Type B pancreatic cell (in vitro differentiated cells): ENCODE data around the gene GLIS1. TPM values are rescaled to one million over a fixed set of nuclear protein-coding genes. Genes with fewer than 3 reads are reported as not detected.

Source experiments
- DNase-seq: peaks from one replicate; pipeline ENCODE4 v3.0.0; 2021; ENCODE audit warnings: mixed read lengths; ENCODE audit not compliant: unreplicated experiment; ENCODE audit errors: extremely low spot score
- H3K27ac Mint-ChIP-seq: 2 replicates; pipeline ENCODE4 v1.8.0; 2021; ENCODE audit warnings: mild to moderate bottlenecking, mixed read lengths
- H3K27me3 Mint-ChIP-seq: 2 replicates; pipeline ENCODE4 v1.8.0; 2021; ENCODE audit warnings: mixed read lengths
- H3K36me3 Mint-ChIP-seq: 2 replicates; pipeline ENCODE4 v1.8.0; 2021; ENCODE audit warnings: mixed read lengths
- H3K4me1 Mint-ChIP-seq: one replicate; pipeline ENCODE4 v1.8.0; 2021; ENCODE audit warnings: mixed read lengths; ENCODE audit not compliant: unreplicated experiment
- H3K4me3 Mint-ChIP-seq: 2 replicates; pipeline ENCODE4 v1.8.0; 2021; ENCODE audit warnings: mild to moderate bottlenecking, mixed read lengths
- H3K9me3 Mint-ChIP-seq: 2 replicates; pipeline ENCODE4 v1.8.0; 2021; ENCODE audit warnings: mixed read lengths
- CTCF ChIP-seq: fragments of 200-600 bp; sonication (generic); conservative IDR thresholded peaks from 2 replicates; pipeline ENCODE4 v1.5.0; 2021; ENCODE audit warnings: antibody characterized with exemption, mild to moderate bottlenecking
- total RNA-seq: library from RNA; stranded (reverse); gene quantifications from 2 replicates; pipeline ENCODE4 v1.2.1, GENCODE V29; 2021; ENCODE audit warnings: low replicate concordance

Gene GLIS1
- total RNA-seq, 1 donor from 2014 or later = 2.1 TPM

- DNase-seq = peak; percentile 22
- no peaks in the 10 kb centered on the region for H3K9me3 Mint-ChIP-seq
- no peak overlapping the region for H3K4me3 Mint-ChIP-seq
- H3K36me3 Mint-ChIP-seq = no peaks in the 10 kb centered on the region
- H3K27me3 Mint-ChIP-seq = peaks cover 15% of the 10 kb centered on the region
- H3K4me1 Mint-ChIP-seq = peaks cover 7% of the 10 kb centered on the region
- TF ChIP-seq CTCF = no peak
- H3K27ac Mint-ChIP-seq = no peak overlapping the region
These were observed 107.2 kb downstream of the GLIS1 start for GRCh38 chr1:53631622-53632310.

DNA sequence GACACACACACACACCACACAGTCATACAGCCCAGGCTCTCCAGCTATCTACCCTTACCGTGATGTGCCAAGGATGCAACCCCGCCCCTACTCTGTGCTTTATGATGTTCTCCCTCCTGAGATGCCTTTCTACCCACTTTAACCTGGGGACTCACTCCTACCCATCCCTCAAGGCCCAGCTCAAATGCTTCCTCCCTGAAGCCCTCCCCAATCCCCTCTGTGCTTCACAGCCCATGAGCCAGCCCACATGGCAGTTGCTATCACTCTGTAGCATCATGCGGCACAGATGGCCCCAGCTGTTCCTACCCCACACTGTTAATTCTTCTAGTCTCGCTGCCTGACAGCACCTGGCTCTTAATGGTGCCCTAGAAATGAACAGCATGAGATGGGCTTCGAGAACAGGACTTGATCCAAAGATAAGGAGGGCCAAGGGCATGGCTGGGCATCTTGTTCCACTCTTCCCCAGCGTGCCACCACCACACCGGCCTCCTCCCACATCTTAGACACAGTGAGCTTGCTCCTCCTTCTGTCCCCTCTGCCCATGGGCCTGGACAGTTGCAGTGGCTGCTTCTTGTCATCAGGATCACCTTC is 109.8 kb downstream of the GLIS1 start:
- TF ChIP-seq CTCF = no peak
- Mint-ChIP-seq H3K27ac (no peak overlapping the region), H3K9me3 (no peaks in the 10 kb centered on the region), H3K36me3 (no peaks in the 10 kb centered on the region), H3K4me3 (no peak overlapping the region), H3K4me1 (peaks cover 14% of the 10 kb centered on the region), H3K27me3 (peaks cover 13% of the 10 kb centered on the region)
- DNase-seq = peak; percentile 45

DNA sequence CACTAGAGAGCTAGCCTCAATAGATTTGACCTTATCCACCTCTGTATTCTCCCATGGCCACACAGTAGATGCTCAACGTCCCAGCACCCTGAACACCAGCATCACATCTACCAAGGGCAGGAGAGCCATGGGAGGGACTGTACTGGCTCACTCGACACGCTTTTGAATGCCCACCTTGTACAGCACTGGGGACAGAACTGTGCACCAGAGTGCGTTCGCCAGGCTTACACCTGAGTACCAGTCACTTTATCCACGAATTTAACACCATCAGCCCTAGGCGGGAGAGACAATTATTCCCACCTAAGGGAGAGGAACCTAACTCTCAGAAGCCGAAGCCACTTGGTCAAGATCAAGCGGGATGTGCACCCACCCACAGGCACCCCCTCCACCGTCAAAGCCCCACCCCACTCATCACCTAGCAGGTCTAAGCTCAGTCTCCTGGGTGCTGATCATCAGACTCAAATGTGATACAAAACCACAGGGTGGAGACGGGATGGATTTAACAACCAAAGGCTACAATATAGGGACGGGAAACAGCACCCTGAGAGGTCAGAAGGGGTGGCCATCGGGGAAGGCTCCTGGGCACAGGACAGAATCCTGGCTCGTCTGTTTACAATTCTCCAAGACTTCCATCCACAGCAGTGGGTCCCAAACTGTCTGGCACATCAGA is 110.5 kb downstream of the GLIS1 start:
- DNase-seq = peak; percentile 60
- peaks cover 14% of the 10 kb centered on the region for H3K4me1 Mint-ChIP-seq
- no peak for TF ChIP-seq CTCF
- no peaks in the 10 kb centered on the region for H3K9me3 Mint-ChIP-seq
- no peak overlapping the region for H3K4me3 Mint-ChIP-seq
- no peaks in the 10 kb centered on the region for H3K36me3 Mint-ChIP-seq
- peaks cover 13% of the 10 kb centered on the region for H3K27me3 Mint-ChIP-seq
- H3K27ac Mint-ChIP-seq = no peak overlapping the region

GRCh38 chr1:53627666-53628065 is 111.3 kb downstream of the GLIS1 start:
- peak; percentile 11 for DNase-seq
- H3K36me3 Mint-ChIP-seq = no peaks in the 10 kb centered on the region
- peaks cover 14% of the 10 kb centered on the region for H3K4me1 Mint-ChIP-seq
- no peaks in the 10 kb centered on the region for H3K9me3 Mint-ChIP-seq
- H3K27ac Mint-ChIP-seq = no peak overlapping the region
- no peak overlapping the region for H3K4me3 Mint-ChIP-seq
- peaks cover 13% of the 10 kb centered on the region for H3K27me3 Mint-ChIP-seq
- TF ChIP-seq CTCF = no peak

- peak; percentile 69 for DNase-seq
- Mint-ChIP-seq H3K27me3 (peaks cover 16% of the 10 kb centered on the region), H3K4me1 (peaks cover 14% of the 10 kb centered on the region), H3K27ac (peak overlapping the region; percentile 58), H3K36me3 (no peaks in the 10 kb centered on the region), H3K4me3 (no peak overlapping the region), H3K9me3 (no peaks in the 10 kb centered on the region)
- TF ChIP-seq CTCF = no peak
These were observed 111.9 kb downstream of the GLIS1 start for GRCh38 chr1:53627031-53627430.
